GM18861 (cell line): ENCODE results near the gene EFCAB5.
"Not testable (repeated sequence)": the region's sequence is repeated elsewhere in the genome, so short reads cannot be mapped to it uniquely, and the experiment has no call there.

ENCODE experiments used
- ATAC-seq: cut with Tn5 transposase; IDR thresholded peaks from one replicate; pipeline ENCODE4 v1.9.1; 2021; ENCODE audit not compliant: unreplicated experiment

The EFCAB5 gene

DNA sequence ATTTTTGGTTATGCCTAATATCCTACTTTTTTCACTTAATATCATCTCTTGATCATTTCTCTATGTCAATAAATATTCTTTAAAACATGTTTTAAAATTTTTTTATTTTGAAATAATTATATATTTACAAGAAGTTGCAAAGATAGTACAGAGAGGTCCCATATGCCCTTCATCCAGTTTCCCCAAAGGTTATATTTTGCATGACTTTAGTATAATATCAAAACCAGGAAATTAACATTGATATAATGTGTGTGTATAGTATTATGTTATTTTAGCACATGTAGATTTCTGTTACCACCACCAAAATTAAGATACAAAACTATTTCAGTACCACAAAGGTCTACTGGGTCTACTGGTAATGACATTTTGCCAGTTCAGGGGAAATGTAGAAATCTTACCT is 60.7 kb downstream of the EFCAB5 start:
- ATAC-seq = no peak

DNA sequence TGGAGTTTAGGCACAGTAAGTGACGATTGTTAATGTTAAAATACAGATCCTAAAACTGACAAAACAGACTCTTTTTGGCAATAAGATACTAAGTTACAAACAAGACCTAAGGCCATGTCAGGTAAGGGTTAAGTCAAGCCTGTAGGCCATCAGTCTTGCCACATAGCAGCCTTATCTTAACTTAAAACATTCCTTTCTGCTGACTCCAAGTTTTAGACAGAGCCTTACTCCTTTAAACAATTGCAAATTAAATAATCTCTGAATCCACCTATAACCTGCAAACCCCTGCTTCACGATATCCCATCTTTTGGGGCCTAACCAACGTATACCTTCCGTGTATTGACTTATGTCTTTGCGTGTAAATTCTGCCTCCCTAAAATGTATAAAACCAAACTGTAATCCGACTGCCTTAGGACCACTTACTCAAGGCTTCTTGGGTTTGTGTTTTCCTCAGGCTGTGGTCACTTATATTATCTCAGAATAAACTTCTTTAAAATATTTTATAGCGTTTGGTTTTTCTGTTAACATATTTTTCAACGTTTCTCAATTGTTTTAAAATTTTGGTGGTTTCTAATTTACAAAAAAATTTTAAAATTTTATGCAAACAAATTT is 64.4 kb downstream of the EFCAB5 start:
- no peak for ATAC-seq

DNA sequence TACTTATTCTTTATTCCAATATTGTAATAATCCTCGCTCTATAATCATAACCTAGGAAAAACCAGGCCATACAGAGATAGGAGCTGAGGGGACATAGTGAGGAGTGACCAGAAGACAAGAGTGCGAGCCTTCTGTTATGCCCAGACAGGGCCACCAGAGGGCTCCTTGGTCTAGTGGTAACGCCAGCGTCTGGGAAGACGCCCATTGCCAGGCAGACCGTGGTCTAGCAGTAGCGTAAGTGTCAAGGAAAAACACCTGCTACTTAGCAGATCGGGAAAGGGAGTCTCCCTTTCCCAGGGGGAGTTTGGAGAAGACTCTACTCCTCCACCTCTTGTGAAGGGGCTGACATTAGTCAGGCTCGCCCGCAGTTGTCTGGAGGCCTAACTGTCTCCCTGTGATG is 70.5 kb downstream of the EFCAB5 start:
- not testable (repeated sequence) for ATAC-seq

DNA sequence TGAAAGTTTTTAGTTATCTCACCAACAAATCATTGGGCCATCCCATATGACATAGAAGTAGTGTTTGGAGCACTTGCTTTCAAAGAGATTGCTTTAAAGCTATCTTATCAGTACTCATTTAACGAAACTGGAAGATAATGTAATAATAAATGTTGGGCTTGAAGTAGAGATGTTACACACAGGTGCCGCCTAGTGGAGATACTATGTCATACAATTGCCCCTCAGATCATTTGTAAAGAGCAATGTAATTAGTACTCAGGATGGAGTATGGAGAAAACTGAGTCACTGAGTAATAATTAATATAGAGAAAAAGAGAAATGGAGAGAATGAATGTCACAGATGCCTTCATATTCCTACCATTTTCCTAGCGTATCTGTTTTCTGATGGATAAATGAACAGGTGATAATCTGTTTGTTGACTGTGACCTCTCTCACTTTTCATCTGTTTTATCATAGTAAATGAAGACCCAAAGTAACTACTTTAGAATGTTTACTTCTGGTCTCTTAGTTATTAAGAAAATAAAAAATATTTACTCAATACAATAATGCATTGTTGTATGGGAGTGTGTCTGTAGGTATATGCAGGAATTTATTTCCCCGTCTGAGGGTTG is 80.4 kb downstream of the EFCAB5 start:
- no peak for ATAC-seq

DNA sequence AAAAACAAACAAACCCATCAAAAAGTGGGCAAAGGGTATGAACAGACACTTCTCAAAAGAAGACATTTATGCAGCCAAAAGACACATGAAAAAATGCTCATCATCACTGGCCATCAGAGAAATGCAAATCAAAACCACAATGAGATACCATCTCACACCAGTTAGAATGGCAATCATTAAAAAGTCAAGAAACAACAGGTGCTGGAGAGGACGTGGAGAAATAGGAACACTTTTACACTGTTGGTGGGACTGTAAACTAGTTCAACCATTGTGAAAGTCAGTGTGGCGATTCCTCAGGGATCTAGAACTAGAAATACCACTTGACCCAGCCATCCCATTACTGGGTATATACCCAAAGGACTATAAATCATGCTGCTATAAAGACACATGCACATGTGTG is 83.9 kb downstream of the EFCAB5 start:
- ATAC-seq = not testable (repeated sequence)

DNA sequence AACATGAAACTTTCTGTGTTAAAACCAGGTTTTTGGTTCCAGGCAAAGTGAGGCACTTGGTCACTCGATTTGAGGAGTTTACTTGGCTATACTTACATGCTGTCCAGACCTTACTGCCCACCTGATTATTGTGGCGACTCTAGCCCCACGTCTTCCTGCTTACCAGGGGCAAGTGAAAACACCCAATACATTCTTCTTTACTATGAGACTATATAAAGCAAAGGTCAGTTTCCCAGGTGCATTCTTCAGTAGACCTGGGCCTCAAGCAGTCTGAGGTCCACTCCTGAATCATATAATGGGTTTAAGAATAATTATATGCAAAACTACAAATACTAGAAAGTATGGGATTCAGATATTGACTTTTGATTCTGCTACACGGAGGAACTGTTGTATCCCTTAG is 86.2 kb downstream of the EFCAB5 start:
- no peak for ATAC-seq

DNA sequence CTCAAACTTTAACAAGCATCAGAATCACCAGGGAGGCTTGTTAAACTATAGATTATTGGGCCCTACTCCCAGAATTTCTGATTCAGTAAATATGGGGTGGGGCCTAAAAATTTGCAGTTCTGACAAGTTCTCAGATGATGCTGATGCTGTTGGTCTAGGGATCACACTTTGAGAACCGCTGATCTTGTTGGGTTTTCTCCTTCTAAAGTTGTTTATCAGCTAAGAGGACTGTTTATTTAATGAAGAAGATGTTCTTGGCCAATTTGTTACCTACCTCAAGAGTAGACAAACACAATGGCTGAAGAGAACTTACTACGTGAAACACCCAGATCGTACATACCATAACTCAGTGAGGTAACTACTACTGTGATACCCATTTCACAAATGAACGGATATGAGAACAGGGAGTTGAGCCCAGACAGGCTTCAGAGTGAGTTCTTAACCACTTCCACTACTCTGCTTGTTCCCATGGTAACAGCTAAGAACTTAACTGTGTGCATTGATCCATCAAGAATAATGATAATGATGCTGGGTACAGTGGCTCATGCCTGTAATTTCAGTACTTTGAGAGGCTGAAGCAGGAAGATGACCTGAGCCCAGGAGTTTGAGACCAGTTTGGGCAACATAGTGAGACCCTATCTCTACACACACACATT is 89.9 kb downstream of the EFCAB5 start:
- ATAC-seq = no peak

DNA sequence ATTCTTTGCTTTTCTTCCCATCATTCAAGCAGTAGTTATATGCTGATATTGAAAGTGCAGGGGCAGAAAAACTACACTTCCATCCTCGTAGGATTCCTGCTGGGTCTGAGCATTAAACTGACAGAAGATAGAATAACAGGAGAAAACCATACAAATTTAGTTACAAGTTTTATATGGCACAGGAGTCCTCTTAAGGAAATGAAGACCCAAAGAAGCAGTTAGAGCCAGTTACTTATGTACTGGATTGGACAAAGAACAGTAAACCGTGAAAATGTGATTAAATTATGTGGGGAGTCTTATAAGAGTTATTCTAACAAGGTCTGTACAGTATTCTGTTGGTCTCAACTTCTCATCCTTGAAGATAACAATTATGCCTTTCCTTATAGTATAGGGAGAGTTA is 93.9 kb downstream of the EFCAB5 start:
- no peak for ATAC-seq

DNA sequence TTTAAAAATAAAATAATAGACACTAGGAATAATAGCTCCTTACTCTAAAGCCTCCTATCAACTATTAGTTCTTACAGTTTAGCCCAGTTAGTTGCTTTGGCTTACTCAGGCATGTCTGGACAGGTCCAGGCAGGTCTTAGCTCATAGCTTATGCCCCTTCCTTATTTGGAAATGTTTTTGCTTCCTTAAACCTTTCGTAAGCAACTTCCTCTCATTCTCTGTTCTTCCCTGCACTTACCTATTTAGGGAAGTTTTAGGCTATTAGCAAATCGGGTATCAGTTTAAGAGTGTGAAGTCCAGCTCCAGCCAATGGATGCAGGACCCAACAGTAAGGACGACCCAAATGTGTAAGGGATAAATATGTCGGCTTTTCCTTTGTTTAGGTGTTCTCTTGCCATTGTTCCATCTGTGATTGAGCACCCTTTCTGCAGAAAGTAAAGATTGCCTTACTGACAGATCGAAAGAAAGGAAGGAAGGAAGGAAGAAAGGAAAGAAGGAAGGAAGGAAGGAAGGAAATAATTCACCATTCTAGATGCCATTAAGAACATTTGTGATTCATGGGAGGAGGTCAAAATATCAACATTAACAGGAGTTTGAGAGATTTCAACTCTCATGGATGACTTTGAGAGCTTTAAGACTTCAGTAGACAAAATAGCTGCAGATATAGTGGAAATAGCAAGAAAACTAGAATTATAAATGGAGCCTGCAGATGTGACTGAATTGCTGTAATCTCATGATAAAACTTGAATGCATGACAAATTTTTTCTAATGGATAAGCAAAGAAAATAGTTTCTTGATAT is 99.5 kb downstream of the EFCAB5 start:
- not testable (repeated sequence) for ATAC-seq

DNA sequence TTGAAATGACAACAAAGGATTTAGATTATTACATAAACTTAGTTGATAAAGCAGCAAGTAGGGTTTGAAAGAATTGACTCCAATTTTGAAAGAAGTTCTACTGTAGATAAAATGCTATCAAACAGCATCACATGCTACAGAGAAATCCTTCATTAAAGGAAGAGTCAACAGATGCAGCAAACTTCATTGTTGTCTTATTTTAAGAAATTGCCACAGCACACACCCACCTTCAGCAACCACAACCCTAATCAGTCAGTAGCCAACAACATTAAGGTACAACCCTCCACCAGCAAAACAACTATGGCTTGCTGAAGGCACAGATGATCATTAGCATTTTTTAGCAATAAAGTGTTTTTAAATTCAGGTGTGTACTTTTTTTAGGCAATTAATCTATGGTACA is 100.1 kb downstream of the EFCAB5 start:
- no peak for ATAC-seq

DNA sequence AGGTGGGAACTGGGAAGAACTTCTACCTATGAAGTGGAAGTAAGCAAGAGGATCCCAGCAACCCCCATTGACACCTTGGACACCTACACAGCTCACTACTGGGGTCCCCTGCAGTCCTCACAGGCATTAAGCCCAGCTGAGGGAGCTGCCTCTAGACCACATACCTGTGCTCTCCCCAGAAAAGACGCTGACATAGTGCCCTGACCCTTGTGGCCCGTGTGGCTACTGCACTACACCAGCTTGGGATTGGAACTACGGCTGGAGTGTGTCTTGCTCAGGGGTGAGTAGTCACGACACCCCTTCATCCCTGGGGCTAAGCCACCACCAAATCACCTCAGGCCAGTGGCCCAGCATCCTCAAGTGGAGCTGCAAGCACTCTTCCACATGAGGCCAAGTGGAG is 120.9 kb downstream of the EFCAB5 start:
- ATAC-seq = no peak

DNA sequence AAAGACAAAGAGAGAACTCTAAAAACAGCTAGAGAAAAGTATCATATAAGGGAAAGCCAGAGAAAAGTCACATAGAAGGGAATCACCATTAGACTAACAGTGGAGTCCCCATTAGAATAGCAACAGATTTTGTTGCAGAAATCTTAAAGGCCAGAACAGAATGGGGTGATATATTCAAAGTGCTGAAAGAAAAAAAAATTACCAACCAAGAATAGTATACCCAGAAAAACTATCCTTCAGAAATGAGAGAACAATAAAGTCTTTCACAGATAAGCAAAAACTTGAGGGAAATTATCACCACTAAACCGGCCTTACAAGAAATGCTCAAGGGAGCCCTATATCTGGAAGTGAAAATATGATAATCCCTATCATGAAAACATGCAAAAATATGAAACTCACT is 123.3 kb downstream of the EFCAB5 start:
- ATAC-seq = no peak

DNA sequence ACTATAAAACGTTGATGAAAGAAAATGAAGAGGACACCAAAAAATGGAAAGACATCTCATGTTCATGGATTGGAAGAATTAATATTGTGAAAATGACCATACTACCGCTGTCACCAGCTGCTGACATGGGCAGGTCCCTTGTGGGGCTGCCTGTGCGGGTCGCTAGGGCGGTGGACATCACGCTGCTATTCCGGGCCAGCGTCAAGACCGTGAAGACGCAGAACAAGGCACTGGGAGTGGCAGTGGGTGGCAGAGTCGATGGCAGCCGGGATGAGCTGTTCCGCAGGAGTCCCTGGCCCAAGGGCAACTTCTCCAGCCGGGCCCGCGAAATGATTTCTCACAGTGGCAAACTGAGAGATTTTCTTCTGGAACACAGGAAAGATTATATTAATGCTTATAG is 127.0 kb downstream of the EFCAB5 start:
- ATAC-seq = no peak

DNA sequence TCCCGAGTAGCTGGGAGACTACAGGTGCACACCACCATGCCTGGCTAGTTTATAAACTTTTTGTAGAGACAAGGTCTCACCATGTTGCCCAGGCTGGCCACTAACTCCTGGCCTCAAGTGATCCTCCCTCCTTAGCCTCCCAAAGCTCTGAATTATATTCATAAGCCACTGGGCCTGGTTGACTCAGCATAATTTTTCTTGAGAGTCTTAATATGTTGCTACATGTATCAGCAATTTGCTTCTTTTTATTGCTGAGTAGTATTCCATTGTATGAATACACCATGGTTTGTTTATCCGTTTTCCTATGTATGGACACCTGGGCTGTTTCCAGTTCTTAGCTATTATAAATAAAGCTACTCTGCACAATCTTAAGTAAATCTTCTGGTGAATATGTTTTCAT is 132.8 kb downstream of the EFCAB5 start:
- ATAC-seq = no peak

DNA sequence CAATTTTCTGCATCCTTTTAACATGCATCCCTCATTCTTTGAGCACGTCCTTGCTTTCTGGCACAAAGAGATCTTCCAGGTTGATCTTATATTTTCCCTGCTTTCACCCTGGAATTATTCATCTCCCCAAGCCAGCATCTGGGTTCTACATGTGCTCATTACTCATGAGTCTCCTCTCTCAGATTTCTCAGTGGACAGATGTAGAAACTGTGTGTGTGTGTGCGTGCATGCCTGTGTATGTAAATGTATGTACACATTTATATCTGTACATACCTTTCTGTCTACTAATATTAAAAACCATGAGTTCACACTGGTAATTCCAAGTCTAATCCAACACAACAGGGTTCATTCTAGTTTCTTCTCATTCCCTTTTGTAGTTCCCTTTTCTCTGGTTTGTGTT is 133.3 kb downstream of the EFCAB5 start:
- no peak for ATAC-seq

DNA sequence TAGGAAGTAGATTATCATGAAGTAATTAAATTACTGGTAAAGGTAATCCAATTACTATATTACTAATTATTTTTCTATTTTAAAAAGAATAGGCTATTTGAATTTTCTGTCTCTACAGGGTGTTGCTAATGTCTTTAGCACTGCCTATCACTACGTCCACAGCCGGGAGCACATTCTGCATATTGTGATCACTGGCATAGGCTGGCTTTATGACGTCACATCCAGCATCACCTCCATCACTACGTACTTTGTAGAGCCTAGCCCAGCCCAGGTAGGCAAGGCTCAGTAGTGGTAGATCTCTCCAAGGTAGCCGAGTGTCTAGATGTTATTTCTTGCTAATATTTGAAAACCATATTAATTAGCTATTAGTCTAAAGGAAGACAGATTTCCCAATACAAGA is 141.3 kb downstream of the EFCAB5 start:
- ATAC-seq = no peak

DNA sequence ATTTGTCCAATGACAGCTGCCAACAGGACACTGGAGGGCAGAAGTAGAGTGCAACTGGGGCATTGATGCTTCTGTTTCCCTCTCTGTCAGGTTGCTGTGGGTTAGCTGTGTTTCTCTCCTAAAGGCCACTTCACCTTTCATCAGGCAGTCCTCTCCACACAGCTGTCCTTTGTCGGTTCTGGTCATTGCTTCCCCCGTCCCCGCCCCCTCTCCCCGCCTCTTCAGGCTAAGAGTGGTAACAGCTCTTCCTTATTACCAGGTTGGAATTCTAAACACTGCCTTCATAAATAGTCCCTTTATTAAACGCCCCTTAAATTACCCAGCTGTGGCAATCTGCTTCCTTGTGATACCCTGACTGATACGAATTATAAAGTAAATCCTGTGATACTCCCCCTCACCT is 143.4 kb downstream of the EFCAB5 start:
- ATAC-seq = no peak

DNA sequence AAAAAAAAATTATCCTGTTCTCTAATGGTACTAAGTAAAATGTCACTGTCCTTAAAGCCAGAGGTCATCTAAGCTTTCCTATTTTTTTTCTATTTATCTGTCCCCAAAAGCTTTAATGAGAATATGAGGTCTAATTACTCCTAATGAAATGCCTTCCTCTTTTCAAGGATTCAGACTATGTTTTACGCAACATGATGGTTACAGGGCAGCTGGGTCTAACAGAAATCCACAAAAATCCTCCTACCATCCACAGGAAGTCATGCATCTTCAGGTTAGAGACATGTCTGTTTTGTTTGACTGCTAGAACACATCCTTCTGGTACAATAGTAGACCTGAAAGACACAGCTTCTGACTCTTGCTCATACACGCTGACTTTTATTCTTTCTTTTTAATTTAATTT is 145.5 kb downstream of the EFCAB5 start:
- no peak for ATAC-seq

DNA sequence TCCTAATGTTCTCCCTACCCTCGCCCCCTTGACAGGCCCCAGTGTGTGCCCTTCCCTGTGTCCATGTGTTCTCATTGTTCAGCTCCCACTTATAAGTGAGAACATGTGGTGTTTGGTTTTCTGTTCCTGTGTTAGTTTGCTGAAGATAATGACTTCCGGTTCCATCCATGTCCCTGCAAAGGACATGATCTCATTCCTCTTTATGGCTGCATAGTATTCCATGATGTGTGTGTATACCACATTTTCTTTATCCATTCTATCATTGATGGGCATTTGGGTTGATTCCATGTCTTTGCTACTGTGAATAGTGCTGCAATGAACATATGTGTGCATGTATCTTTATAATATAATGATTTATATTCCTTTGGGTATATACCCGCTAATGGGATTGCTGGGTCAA is 146.0 kb downstream of the EFCAB5 start:
- ATAC-seq = not testable (repeated sequence)

DNA sequence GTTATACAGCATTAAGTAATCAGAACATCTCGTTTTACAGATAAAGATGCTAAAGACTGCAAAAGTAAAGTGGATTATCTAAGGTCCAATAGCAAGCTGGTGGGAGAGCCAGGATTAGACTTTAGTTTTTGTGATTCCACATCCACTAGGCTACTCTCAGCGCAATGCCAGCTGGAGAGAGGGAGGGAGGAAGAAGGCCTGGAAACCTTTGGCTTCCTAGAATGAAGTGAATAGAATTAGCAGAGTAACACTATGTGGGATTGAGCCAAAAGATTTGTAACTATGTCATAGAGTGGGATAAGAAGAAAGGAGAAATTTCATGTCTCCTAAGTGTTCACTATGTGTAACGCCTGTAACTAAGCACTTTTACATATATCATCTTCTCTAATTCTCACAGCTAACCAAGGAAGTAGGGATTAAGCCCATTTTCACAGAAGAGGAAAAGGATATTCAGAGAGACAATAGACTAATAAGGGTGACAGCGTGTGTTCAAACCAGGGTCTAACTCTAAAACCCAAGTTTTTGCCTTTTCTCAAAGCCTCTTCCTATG is 149.8 kb downstream of the EFCAB5 start:
- ATAC-seq = no peak

DNA sequence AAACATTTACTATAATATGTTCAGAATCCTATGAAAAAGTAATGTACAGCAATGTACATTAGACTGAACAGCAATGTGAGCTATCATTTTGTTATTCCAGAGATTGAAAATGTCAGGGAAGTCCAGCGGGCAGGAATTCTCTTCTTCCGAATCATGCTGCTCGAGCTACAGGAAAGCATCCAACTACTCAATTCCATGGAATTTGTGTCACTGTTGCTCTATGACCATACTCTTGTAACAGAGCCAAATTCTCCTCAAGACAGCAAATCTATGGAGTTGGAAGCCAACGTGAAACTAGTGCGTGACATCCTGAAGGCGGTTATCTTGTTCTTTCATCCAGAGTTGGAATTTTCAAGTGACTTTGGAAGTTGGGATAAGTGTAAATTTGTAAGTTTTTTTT is 150.3 kb downstream of the EFCAB5 start:
- no peak for ATAC-seq

DNA sequence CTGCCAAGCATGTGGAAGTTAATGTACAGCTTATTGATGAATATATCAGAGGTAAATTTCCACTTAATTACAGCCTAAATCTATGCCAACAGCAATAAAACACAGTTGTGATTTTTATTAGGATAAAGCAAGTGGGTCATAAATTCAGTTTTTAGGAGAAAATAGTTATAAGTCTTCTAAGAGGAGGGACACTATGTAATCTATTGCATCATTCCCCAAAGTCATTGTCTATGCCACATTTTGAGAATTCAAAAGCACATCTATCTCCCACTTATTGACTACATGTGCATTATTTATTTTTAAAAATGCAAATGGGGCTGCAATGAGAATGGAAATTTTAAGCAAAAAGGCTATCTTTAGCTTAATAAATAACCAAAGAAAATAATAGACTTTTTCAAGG is 151.5 kb downstream of the EFCAB5 start:
- ATAC-seq = no peak
